GM18951 (cell line): ENCODE data around the gene CDK1.
"Not testable (repeated sequence)": the region's sequence is repeated elsewhere in the genome, so short reads cannot be mapped to it uniquely, and the experiment has no call there.

Experiments used
- POLR2A ChIP-seq: IDR thresholded peaks from 4 replicates; pipeline ENCODE4 v1.6.1; 2011; ENCODE audit warnings: mild to moderate bottlenecking; ENCODE audit not compliant: insufficient read length, insufficient read depth; ENCODE audit errors: extremely low read depth
- in situ Hi-C: fragments of 300-500 bp; cut with MboI; formaldehyde crosslinking; loops from one replicate; pipeline ENCODE4 v1.12.0; 2022; ENCODE audit warnings: low sequenced_read_pairs, mixed read lengths, inconsistent platforms; ENCODE audit not compliant: unreplicated experiment

Gene CDK1

GRCh38 chr10:60828489-60828852 is 50.2 kb downstream of the CDK1 start:
- in situ Hi-C loops, result no loop called here
- no peak for TF ChIP-seq POLR2A

GRCh38 chr10:60832136-60832535 is 53.9 kb downstream of the CDK1 start:
- in situ Hi-C loops, result not testable (repeated sequence)

- no peak for TF ChIP-seq POLR2A
- in situ Hi-C loops, result no loop called here
Observed at GRCh38 chr10:60834401-60834800, 56.1 kb downstream of the CDK1 start.

GRCh38 chr10:60835049-60835448 is 56.8 kb downstream of the CDK1 start:
- in situ Hi-C loops, result no loop called here
- TF ChIP-seq POLR2A, result no peak

GRCh38 chr10:60841227-60841626 is 62.9 kb downstream of the CDK1 start:
- in situ Hi-C loops, result not testable (repeated sequence)

GRCh38 chr10:60842694-60843093 is 64.4 kb downstream of the CDK1 start:
- no peak for TF ChIP-seq POLR2A
- in situ Hi-C loops, result no loop called here
